ENCODE measurements around the gene LILRB3. TPM values are rescaled to one million over a fixed set of nuclear protein-coding genes. Genes with fewer than 3 reads are reported as not detected.
"Not testable (repeated sequence)": the region's sequence is repeated elsewhere in the genome, so short reads cannot be mapped to it uniquely, and the experiment has no call there.

LILRB3 gene
- total RNA-seq, 2 donors from 2014 or later: 0.44 to 4.1 TPM

GRCh38 chr19:54231077-54231931 lies 8.5 kb upstream of the LILRB3 start:
- H3K36me3 ChIP-seq: no peaks in the 10 kb centered on the region
- no peaks in the 10 kb centered on the region for H3K9me3 ChIP-seq
- intact Hi-C loops (cut with DNase I): loop anchor here (5.0 kb wide), 1 partner anchor 64 kb away; no protein-coding TSS in a partner anchor
- no peak overlapping the region for H3K9ac ChIP-seq (ENCODE audit: low read depth in 2 of 2, low read length in 2 of 2)
- no peaks in the 10 kb centered on the region for H3K27me3 ChIP-seq
- no peak overlapping the region for H3K27ac ChIP-seq
- TF ChIP-seq CTCF (IDR thresholded peaks at IDR 0.05): peak; percentile 92
- no peak overlapping the region for H3K4me3 ChIP-seq
- H3K4me1 ChIP-seq: no peaks in the 10 kb centered on the region
- DNase-seq: peak; percentile 88

- Histone ChIP-seq H3K4me1 (no peaks in the 10 kb centered on the region), H3K36me3 (no peaks in the 10 kb centered on the region), H3K27ac (no peak overlapping the region), H3K4me3 (no peak overlapping the region), H3K27me3 (no peaks in the 10 kb centered on the region), H3K9me3 (no peaks in the 10 kb centered on the region), H3K9ac (ENCODE audit: low read depth in 2 of 2, low read length in 2 of 2) (no peak overlapping the region)
- intact Hi-C loops (cut with DNase I): loop anchor here (5.0 kb wide), 1 partner anchor 63 kb away; no protein-coding TSS in a partner anchor
- no peak for TF ChIP-seq CTCF (IDR thresholded peaks at IDR 0.05)
- DNase-seq: no peak
Measured at GRCh38 chr19:54230031-54230430, 7.2 kb upstream of the LILRB3 start.

- Histone ChIP-seq H3K36me3 (no peaks in the 10 kb centered on the region), H3K4me1 (no peaks in the 10 kb centered on the region), H3K27ac (no peak overlapping the region), H3K9me3 (no peaks in the 10 kb centered on the region), H3K27me3 (no peaks in the 10 kb centered on the region), H3K4me3 (no peak overlapping the region), H3K9ac (ENCODE audit: low read depth in 2 of 2, low read length in 2 of 2) (no peak overlapping the region)
- intact Hi-C loops (cut with DNase I): no loop called here
- DNase-seq: no peak
- TF ChIP-seq CTCF (IDR thresholded peaks at IDR 0.05): no peak
Measured at GRCh38 chr19:54229146-54229545, 6.3 kb upstream of the LILRB3 start.

GRCh38 chr19:54224619-54225018 lies 1.8 kb upstream of the LILRB3 start:
- H3K4me1 ChIP-seq; H3K4me3 ChIP-seq; H3K27ac ChIP-seq; H3K27me3 ChIP-seq; DNase-seq; H3K9me3 ChIP-seq; H3K36me3 ChIP-seq; intact Hi-C loops (cut with DNase I); H3K9ac ChIP-seq (ENCODE audit: low read depth in 2 of 2, low read length in 2 of 2): not testable (repeated sequence)

- H3K27ac ChIP-seq; H3K4me3 ChIP-seq; intact Hi-C loops (cut with DNase I); H3K36me3 ChIP-seq; H3K9me3 ChIP-seq; H3K27me3 ChIP-seq; H3K9ac ChIP-seq (ENCODE audit: low read depth in 2 of 2, low read length in 2 of 2); DNase-seq; H3K4me1 ChIP-seq: not testable (repeated sequence)
Measured at GRCh38 chr19:54223937-54224281, 1.1 kb upstream of the LILRB3 start.

- H3K36me3 ChIP-seq; H3K4me3 ChIP-seq; H3K9me3 ChIP-seq; H3K27me3 ChIP-seq; intact Hi-C loops (cut with DNase I); H3K9ac ChIP-seq (ENCODE audit: low read depth in 2 of 2, low read length in 2 of 2); DNase-seq; H3K4me1 ChIP-seq; H3K27ac ChIP-seq: not testable (repeated sequence)
Measured at GRCh38 chr19:54223277-54223936, 600 bp upstream of the LILRB3 start.

GRCh38 chr19:54221947-54222346 lies 860 bp downstream of the LILRB3 start:
- H3K9me3 ChIP-seq; H3K36me3 ChIP-seq; H3K27me3 ChIP-seq; H3K4me3 ChIP-seq; intact Hi-C loops (cut with DNase I); H3K9ac ChIP-seq (ENCODE audit: low read depth in 2 of 2, low read length in 2 of 2); H3K4me1 ChIP-seq; DNase-seq; H3K27ac ChIP-seq: not testable (repeated sequence)

GRCh38 chr19:54219702-54220101 lies 3.1 kb downstream of the LILRB3 start:
- H3K27ac ChIP-seq; intact Hi-C loops (cut with DNase I); DNase-seq; H3K4me3 ChIP-seq; H3K9me3 ChIP-seq; H3K4me1 ChIP-seq; H3K27me3 ChIP-seq; H3K36me3 ChIP-seq; H3K9ac ChIP-seq (ENCODE audit: low read depth in 2 of 2, low read length in 2 of 2): not testable (repeated sequence)

All from colonic mucosa (tissue), 4 donors.